ENCODE measurements around the gene TTC7B.

- TF ChIP-seq SIN3A (conservative IDR thresholded peaks at IDR 0.05 in 1 of 2, IDR thresholded peaks at IDR 0.05 in 1 of 2; ENCODE audit: low read depth in 1 of 2, low read length in 2 of 2): no peak
- no peak for TF ChIP-seq YY1 (IDR thresholded peaks at IDR 0.05; ENCODE audit: low read depth, low read length)
- TF ChIP-seq CTCF (IDR thresholded peaks at IDR 0.05; ENCODE audit: control extremely low read depth in 1 of 3, insufficient read depth in 1 of 3, low read depth in 1 of 3, low read length in 3 of 3): no peak
- TF ChIP-seq CEBPB (IDR thresholded peaks at IDR 0.05; ENCODE audit: low read depth, low read length): no peak
- TF ChIP-seq SP1 (IDR thresholded peaks at IDR 0.05; ENCODE audit: low read depth, low read length): no peak
- no peak for TF ChIP-seq POLR2A (IDR thresholded peaks at IDR 0.05; ENCODE audit: control extremely low read depth in 1 of 2, low read depth in 2 of 2, low read length in 2 of 2)
These were observed 3.6 kb upstream of the TTC7B start for GRCh38 chr14:90819734-90820393.
